ENCODE results near the gene HPS3.

HPS3 gene

GRCh38 chr3:149150436-149150835, 21.0 kb downstream of the HPS3 start:
- H3K4me3 ChIP-seq (ENCODE audit: low read depth, low read length) = no peak overlapping the region
- TF ChIP-seq CTCF (IDR thresholded peaks at IDR 0.05; ENCODE audit: low read depth, low read length) = no peak

DNA sequence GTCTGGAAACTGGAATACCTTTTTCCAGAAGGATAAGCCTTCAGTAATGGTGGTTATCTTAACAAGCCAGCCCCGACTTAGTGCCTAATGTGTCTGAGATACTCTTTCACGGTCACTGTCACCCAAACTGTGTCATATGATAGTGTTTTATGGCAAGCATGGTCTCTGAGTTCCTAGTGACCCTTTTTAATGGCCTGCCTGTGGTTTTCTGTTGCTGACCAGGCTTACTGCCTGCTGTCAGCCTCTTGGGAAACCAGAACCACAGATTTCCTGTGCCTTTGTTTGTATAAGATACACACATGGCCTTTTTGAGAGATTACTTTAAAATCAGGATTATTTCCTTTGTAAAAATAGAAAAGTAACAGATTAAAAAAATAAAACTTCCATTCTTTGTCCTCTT, 22.4 kb downstream of the HPS3 start:
- no peak for TF ChIP-seq CTCF (IDR thresholded peaks at IDR 0.05; ENCODE audit: low read depth, low read length)
- H3K4me3 ChIP-seq (ENCODE audit: low read depth, low read length) = no peak overlapping the region

GRCh38 chr3:149152420-149152819, 23.0 kb downstream of the HPS3 start:
- TF ChIP-seq CTCF (IDR thresholded peaks at IDR 0.05; ENCODE audit: low read depth, low read length) = no peak
- no peak overlapping the region for H3K4me3 ChIP-seq (ENCODE audit: low read depth, low read length)

GRCh38 chr3:149153402-149153801, 24.0 kb downstream of the HPS3 start:
- H3K4me3 ChIP-seq (ENCODE audit: low read depth, low read length) = no peak overlapping the region
- no peak for TF ChIP-seq CTCF (IDR thresholded peaks at IDR 0.05; ENCODE audit: low read depth, low read length)

GRCh38 chr3:149160754-149161300, 31.4 kb downstream of the HPS3 start:
- H3K4me3 ChIP-seq (ENCODE audit: low read depth, low read length) = no peak overlapping the region
- TF ChIP-seq CTCF (IDR thresholded peaks at IDR 0.05; ENCODE audit: low read depth, low read length) = no peak

DNA sequence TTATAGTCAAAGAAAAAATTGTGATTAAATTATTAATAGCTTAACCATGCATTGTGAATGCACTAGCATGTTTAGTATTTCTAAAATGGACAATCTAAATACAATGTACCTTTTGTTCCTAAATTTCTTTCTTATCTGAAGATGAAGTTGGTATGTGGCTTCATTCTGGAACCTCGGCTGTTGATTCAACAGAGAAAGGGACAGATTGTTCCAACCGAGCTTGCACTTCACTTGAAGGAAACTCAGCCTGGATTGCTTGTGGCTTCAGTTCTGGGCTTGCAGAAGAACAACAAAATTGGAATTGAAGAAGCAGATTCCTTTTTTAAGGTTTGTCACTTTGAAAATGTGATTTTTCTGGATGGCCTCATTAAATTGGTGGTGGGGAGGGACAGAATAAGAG, 32.6 kb downstream of the HPS3 start:
- H3K4me3 ChIP-seq (ENCODE audit: low read depth, low read length) = no peak overlapping the region
- TF ChIP-seq CTCF (IDR thresholded peaks at IDR 0.05; ENCODE audit: low read depth, low read length) = no peak

DNA sequence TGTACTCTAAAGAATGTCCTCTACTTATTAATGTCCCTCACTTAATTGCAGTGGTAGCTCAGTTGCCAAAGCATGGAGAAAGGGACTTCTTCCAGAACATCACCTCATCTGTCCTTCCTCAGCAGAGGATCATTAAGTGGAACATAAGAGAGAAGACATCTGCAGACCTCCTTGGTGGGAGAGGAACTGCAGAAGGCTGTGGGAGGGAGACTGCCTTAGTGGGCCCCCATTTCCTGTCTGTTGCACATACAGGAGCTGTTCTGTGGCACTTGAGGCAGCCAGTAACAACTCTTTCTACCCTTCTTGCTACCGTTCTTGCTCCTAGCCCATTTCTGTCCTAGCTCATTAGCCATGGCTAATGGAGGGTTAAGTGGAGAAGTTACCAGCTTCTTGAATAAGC, 33.6 kb downstream of the HPS3 start:
- no peak overlapping the region for H3K4me3 ChIP-seq (ENCODE audit: low read depth, low read length)
- no peak for TF ChIP-seq CTCF (IDR thresholded peaks at IDR 0.05; ENCODE audit: low read depth, low read length)

Data from WI38 (cell line).